GM12891 (cell line): ENCODE data around the gene PEX5L. TPM values are rescaled to one million over a fixed set of nuclear protein-coding genes. Genes with fewer than 3 reads are reported as not detected.

Experiments used
- DNase-seq: peaks from one replicate; pipeline ENCODE4 v3.0.0; 2011; ENCODE audit warnings: low spot score; ENCODE audit not compliant: insufficient read length
- FAIRE-seq: peaks from 2 replicates; lab custom pipeline; 2011; peaks lifted over from hg19 to GRCh38; lab: Jason Lieb, UNC
- PAX5 ChIP-seq: IDR thresholded peaks from 2 replicates; pipeline ENCODE4 v1.6.1; 2011; ENCODE audit warnings: low read length, moderate library complexity, mild to moderate bottlenecking; ENCODE audit not compliant: insufficient read depth, severe bottlenecking
- POLR2A ChIP-seq: IDR thresholded peaks from 2 replicates; pipeline ENCODE4 v1.6.1; 2011; ENCODE audit warnings: low read depth, low read length, control low read depth
- POLR2AphosphoS5 ChIP-seq: IDR thresholded peaks from 2 replicates; pipeline ENCODE4 v1.6.1; 2011; ENCODE audit warnings: low read depth, low read length, control low read depth
- POU2F2 ChIP-seq: IDR thresholded peaks from 2 replicates; pipeline ENCODE4 v1.6.1; 2011; ENCODE audit warnings: low read depth, mild to moderate bottlenecking, control low read depth, low read length, moderate library complexity
- SPI1 ChIP-seq: IDR thresholded peaks from 2 replicates; pipeline ENCODE4 v1.6.1; 2011; ENCODE audit warnings: low read depth, low read length, control low read depth
- TAF1 ChIP-seq: IDR thresholded peaks from 2 replicates; pipeline ENCODE4 v1.6.1; 2011; ENCODE audit warnings: low read depth, low read length, control low read depth
- polyA plus RNA-seq: library from polyadenylated mRNA; unstranded; fragments of >200 nt; gene quantifications from one replicate; pipeline ENCODE4 v1.2.1, GENCODE V29; 2012; ENCODE audit warnings: low read depth, missing spikeins, inconsistent platforms; ENCODE audit not compliant: missing spikeins

The PEX5L gene, protein sequence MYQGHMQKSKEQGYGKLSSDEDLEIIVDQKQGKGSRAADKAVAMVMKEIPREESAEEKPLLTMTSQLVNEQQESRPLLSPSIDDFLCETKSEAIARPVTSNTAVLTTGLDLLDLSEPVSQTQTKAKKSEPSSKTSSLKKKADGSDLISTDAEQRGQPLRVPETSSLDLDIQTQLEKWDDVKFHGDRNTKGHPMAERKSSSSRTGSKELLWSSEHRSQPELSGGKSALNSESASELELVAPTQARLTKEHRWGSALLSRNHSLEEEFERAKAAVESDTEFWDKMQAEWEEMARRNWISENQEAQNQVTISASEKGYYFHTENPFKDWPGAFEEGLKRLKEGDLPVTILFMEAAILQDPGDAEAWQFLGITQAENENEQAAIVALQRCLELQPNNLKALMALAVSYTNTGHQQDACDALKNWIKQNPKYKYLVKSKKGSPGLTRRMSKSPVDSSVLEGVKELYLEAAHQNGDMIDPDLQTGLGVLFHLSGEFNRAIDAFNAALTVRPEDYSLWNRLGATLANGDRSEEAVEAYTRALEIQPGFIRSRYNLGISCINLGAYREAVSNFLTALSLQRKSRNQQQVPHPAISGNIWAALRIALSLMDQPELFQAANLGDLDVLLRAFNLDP
- 0.13 TPM for polyA plus RNA-seq

DNA sequence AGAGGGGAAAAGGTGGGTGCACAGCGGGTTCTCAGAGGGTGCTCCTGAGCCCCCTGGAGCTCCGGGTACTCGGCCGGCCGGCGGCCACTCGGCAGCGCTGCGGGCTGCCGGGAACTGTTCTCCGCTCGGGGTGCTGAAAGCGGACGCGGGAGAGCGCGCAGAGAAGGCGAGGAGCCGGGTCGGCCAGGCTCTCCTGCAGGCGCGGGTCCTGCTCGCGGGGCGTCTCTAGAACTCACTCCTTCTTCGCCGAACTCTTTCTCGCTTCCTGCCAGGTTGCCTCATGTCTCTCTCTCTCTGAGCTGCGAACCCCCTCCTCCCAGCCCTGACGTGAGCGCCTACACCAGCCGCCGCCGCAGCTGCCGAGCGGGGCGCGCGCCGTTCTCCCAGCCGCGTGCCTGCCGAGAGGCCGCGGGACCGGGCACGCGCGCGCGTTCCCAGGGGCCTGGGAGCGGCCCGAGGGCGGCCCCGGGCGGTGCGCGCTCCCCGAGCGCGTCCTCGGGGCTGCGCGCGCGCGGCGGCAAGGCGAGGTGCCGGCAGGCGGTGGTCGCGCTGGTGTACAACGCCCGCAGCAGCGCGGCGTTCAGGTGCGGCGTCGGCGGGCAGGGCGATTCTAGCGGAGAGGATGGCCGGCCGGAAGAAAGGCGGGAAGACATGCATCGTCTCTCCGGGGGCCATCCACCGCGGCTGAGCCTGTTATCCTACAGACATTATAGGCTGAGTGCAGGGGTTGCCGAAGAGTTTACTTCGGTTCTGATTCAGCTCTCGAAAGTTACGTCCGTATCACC lies at the start of gene PEX5L:
PEX5L (minus strand) TSS at position 267 of the 785 bp plus-strand sequence. CDS start 338 bp downstream, outside the sequence.
- FAIRE-seq (no peak), DNase-seq (no peak)

DNA sequence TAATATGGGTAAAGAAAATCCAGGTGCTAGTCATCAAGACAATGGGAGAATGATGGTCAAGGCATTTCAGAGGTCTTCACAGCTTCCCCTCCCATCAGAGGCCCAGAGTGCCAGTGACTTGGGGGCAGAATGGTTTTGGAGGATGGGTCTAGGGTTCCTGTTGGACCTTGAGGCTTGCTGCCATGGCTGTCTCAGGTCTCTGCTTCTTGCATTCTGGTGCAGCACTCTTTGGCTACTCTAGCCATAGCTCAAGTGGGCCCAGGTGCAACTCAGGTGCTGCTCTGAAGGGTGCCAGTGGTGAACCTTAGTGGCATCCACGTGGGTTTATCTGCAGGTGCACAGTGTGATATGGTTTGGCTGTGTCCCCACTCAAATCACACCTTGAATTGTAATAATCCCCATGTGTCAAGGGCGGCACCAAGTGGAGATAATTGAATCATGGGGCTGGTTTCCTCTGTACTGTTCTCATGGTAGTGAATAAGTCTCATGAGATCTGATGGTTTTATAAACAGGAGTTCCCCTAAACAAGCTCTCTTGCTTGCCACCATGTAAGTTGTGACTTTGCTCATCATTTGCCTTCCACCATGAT lies 48.5 kb upstream of the PEX5L start:
- no peak for FAIRE-seq
- TF ChIP-seq PAX5, result no peak
- no peak for TF ChIP-seq TAF1
- no peak for TF ChIP-seq POU2F2
- TF ChIP-seq POLR2AphosphoS5, result no peak
- no peak for TF ChIP-seq SPI1
- TF ChIP-seq POLR2A, result no peak
- DNase-seq, result no peak

More for the DNA sequence above, at the start of gene PEX5L:
- TF ChIP-seq POLR2A (no peak), SPI1 (no peak), TAF1 (no peak), PAX5 (no peak)

DNA sequence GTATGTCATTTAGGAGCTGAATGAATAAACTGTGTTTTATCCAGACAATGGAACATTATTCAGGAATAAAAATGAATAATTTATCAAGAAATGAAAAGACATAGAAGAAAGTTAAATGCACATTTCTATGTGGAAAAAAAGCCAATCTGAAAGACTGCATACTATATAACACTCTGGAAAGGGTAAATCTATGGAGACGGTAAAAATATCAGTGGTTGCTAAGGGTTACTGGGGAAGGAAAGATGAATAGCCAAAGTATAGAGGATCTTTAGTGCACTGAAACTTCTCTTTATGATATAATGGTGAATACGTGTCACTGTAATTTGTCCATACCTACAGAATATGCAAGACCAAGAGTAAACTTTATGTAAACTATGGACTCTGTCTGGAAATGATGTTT lies 46.0 kb upstream of the PEX5L start:
- no peak for DNase-seq
- no peak for FAIRE-seq
- TF ChIP-seq POLR2A (no peak), POLR2AphosphoS5 (no peak), PAX5 (no peak), SPI1 (no peak), POU2F2 (no peak), TAF1 (no peak)

DNA sequence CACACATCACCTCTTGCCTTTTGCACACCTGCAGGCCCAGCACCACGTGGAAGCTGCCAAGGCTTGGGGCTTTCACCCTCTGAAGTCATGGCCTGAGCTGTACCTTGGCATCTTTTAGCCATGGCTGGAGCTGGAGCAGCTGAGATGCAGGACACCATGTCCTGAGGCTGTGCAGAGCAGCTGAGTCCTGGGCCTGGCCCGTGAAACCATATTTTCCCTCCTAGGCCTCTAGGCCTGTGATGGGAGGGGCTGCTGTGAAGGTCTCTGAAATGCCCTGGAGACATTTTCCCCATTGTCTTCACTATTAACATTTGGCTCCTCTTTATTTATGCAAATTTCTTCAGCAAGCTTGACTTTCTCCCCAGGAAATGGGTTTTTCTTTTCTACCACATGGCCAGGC lies 41.9 kb upstream of the PEX5L start:
- TF ChIP-seq SPI1, result no peak
- TF ChIP-seq TAF1, result no peak
- no peak for TF ChIP-seq PAX5
- no peak for TF ChIP-seq POU2F2
- no peak for TF ChIP-seq POLR2A
- no peak for TF ChIP-seq POLR2AphosphoS5
- no peak for FAIRE-seq
- no peak for DNase-seq

DNA sequence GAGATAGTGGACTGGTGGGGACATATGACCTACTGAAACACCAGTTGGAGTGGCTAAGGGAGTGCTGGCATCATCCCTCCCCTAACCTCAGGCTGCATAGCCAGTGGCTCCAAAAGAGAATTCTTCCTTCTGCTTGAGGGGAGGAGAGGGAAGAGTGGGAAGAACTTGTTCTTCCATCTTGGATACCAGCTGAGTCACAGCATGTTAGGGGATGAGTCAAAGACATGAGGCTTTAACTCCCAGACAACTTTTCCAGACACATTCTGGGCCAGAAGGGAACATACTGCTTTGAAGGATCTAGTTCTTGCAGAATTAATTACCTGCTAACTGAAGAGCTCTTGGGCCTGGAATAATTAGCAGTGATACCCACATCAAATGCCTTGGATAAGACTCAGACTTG lies 36.8 kb upstream of the PEX5L start:
- no peak for DNase-seq
- FAIRE-seq, result no peak
- no peak for TF ChIP-seq SPI1
- no peak for TF ChIP-seq POLR2A
- no peak for TF ChIP-seq POLR2AphosphoS5
- no peak for TF ChIP-seq TAF1
- TF ChIP-seq POU2F2, result no peak
- TF ChIP-seq PAX5, result no peak

DNA sequence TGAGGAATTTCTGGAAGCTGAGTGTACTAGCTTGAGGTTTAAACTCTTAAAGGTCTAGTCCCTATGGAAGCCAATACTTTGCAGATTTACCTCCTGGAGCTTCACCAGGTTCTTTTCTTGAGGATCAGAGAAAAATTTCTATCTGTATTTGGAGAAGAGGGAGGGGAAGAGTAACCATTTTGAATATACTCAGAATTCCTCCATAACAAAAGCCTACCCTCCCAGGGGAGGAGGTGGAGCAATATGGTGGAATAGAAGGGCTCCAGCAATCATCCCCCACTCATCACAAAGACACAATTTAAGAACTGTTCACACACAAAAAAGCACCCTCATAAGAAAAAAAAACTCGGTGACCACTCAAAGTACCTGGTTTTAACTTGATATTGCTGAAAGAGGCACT lies 36.0 kb upstream of the PEX5L start:
- no peak for DNase-seq

DNA sequence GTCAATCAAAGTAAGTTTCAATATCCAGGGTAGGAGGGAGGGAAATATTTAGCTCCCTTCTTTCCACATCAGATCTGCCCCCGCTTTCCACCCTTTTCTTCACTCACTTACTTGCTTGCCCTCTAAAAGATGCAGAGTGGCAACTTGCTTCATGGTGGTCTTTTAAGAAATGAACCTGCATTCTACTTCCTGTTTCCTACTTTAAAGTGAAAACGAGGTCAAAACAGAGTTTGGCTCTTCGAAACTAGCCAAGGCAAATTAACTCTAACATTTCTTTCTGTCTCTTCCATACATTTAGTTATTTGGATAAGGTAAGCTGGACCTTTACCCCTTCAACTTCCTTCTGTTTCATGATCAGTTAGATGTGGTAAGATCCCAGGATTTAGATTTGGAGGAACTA lies 34.2 kb upstream of the PEX5L start:
- TF ChIP-seq POLR2A (no peak), POLR2AphosphoS5 (no peak), TAF1 (no peak), POU2F2 (no peak), SPI1 (no peak), PAX5 (no peak)

More for the DNA sequence above, 36.0 kb upstream of the PEX5L start:
- no peak for TF ChIP-seq POU2F2
- no peak for TF ChIP-seq TAF1
- TF ChIP-seq PAX5, result no peak
- TF ChIP-seq POLR2A, result no peak
- no peak for TF ChIP-seq POLR2AphosphoS5
- no peak for FAIRE-seq

DNA sequence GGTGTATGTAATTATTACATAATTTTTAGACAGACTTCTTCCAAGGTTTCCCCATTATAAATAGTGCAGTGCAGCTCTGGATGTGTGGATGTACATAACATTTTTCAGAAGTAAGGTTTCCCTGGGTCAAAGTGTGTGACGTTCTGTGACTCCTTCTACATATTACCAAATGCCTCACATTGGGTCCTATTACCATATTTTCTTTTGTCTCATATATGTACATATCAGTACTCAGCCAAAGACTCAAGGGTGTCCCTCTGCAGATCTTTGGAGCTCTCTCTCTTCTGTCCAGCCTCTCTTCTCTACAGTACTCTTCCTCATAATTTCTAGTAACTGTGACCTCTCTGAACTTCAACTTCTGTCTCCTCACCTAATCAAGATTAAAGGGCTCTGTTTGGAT lies 31.3 kb upstream of the PEX5L start:
- no peak for FAIRE-seq
- TF ChIP-seq PAX5, result no peak
- TF ChIP-seq SPI1, result no peak
- TF ChIP-seq POLR2A, result no peak
- TF ChIP-seq POLR2AphosphoS5, result no peak
- TF ChIP-seq POU2F2, result no peak
- TF ChIP-seq TAF1, result no peak
- DNase-seq, result no peak

More for the DNA sequence above, 34.2 kb upstream of the PEX5L start:
- DNase-seq (no peak), FAIRE-seq (no peak)

DNA sequence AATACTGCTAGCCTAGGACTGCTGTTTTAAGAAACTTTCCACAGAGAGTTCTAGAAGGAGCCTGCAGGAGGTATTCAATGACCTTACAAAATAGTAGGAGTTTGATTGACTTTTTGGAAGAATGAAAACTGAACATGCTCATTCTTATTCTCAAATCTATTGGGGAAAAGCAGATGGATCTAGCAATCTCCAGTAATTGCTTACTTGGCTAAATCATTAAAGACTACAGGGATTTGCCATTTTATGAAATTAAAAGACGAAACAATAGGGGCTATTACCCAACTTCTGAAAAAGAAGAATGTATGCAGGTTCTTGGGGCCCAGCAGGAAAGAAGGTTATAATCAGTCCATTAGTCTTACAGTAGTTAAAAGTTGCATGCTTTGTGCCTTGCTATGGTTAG lies 29.9 kb upstream of the PEX5L start:
- DNase-seq, result no peak
- no peak for TF ChIP-seq PAX5
- FAIRE-seq, result no peak
